Neural crest cell (in vitro differentiated cells): Measurements from ENCODE around the gene SMIM24. TPM values are rescaled to one million over a fixed set of nuclear protein-coding genes. Genes with fewer than 3 reads are reported as not detected.
A peak's percentile ranks its signal among the peaks of the same experiment; 100 is the strongest.
"Not testable (repeated sequence)": the region's sequence is repeated elsewhere in the genome, so short reads cannot be mapped to it uniquely, and the experiment has no call there.

Experiments
- DNase-seq: peaks from one replicate; pipeline ENCODE4 v3.0.0; 2021; ENCODE audit warnings: low read depth, mixed read lengths, low spot score
- H3K27ac Mint-ChIP-seq: one replicate; pipeline ENCODE4 v1.8.0; 2021; ENCODE audit warnings: mild to moderate bottlenecking, mixed read lengths; ENCODE audit not compliant: unreplicated experiment
- H3K27me3 Mint-ChIP-seq: 2 replicates; pipeline ENCODE4 v1.8.0; 2021; ENCODE audit warnings: low read depth, mild to moderate bottlenecking, mixed read lengths
- H3K36me3 Mint-ChIP-seq: 2 replicates; pipeline ENCODE4 v1.8.0; 2021; ENCODE audit warnings: low read depth, mild to moderate bottlenecking, mixed read lengths
- H3K4me1 Mint-ChIP-seq: 2 replicates; pipeline ENCODE4 v1.8.0; 2021; ENCODE audit warnings: mixed read lengths
- H3K4me3 Mint-ChIP-seq: one replicate; pipeline ENCODE4 v1.8.0; 2021; ENCODE audit warnings: mild to moderate bottlenecking, mixed read lengths
- H3K9me3 Mint-ChIP-seq: 2 replicates; pipeline ENCODE4 v1.8.0; 2021; ENCODE audit warnings: mixed read lengths
- total RNA-seq: library from RNA; stranded (reverse); gene quantifications from 2 replicates; pipeline ENCODE4 v1.2.1, GENCODE V29; 2021
- TF ChIP-seq, protein P1 (sequence below): fragments of 200-600 bp; sonication (generic); conservative IDR thresholded peaks from 2 replicates; pipeline ENCODE4 v1.5.0; 2021; ENCODE audit warnings: antibody characterized with exemption, mild to moderate bottlenecking

SMIM24 gene
- total RNA-seq, 1 donor from 2014 or later: not detected

DNA sequence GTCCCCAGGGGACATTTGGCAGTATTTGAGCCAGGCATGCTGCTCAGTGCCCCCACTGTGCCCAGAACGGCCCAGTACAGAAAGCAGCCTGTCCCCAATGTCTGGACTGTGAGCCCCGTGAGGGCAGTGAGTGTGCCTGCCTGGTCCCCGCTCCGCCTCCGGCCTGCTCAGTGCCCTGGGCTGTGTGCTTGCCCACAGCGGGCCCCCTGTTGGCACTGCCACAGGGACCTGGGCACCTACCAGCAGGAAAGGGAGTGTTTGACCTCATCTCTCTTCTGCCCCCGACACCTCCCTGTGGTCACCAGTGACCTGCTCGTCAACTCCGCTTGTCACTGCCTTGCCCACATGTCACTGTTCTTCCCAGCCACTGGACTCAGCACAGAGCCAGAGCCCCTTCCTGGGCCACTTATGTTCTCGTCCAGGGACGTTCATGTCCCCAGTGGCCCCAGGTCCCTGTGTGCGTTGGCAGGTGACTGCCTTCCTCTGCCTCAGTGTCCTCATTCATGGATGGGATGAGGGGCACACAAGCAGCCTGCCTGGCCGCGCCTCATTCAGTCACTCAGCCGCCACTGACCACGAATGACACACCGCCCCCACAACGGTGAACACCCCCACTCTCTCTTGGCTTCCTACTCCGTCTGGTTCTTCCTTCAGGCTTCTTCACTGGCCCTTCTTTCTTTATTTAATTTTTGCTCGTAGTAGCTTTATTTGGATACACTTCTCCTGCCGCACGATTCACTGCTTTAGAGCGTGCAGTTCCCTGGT, 28.6 kb upstream of the SMIM24 start:
- H3K4me3 Mint-ChIP-seq: peak overlapping the region; percentile 91
- H3K9me3 Mint-ChIP-seq: no peaks in the 10 kb centered on the region
- DNase-seq: no peak
- no peak overlapping the region for H3K27ac Mint-ChIP-seq
- no peaks in the 10 kb centered on the region for H3K27me3 Mint-ChIP-seq
- H3K4me1 Mint-ChIP-seq: peaks cover 35% of the 10 kb centered on the region
- H3K36me3 Mint-ChIP-seq: peaks cover 2% of the 10 kb centered on the region
- TF ChIP-seq, protein P1, sequence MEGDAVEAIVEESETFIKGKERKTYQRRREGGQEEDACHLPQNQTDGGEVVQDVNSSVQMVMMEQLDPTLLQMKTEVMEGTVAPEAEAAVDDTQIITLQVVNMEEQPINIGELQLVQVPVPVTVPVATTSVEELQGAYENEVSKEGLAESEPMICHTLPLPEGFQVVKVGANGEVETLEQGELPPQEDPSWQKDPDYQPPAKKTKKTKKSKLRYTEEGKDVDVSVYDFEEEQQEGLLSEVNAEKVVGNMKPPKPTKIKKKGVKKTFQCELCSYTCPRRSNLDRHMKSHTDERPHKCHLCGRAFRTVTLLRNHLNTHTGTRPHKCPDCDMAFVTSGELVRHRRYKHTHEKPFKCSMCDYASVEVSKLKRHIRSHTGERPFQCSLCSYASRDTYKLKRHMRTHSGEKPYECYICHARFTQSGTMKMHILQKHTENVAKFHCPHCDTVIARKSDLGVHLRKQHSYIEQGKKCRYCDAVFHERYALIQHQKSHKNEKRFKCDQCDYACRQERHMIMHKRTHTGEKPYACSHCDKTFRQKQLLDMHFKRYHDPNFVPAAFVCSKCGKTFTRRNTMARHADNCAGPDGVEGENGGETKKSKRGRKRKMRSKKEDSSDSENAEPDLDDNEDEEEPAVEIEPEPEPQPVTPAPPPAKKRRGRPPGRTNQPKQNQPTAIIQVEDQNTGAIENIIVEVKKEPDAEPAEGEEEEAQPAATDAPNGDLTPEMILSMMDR: no peak

DNA sequence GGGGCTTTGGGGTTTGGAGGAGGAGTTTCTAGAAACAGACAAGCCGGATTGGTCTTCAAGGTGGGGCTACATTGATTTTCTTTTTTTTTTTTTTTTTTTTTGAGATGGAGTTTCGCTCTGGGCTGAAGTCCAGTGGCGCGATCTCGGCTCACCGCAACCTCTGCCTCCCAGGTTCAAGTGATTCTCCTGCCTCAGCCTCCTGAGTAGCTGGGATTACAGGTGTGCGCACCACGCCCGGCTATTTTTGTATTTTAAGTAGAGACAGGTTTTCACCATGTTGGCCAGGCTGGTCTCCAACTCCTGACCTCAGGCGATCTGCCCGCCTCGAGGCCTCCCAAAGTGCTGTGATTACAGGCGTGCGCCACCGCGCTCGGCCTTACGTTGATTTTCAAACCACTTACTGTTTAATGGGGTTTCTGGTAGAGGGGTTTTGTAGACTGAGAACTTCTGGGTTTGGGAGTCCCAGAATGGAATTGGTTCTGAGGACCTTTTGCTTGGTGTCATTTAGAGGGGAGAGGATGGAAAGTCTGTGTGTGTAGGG, 27.9 kb upstream of the SMIM24 start:
- DNase-seq, H3K27me3 Mint-ChIP-seq, H3K36me3 Mint-ChIP-seq, H3K9me3 Mint-ChIP-seq, H3K27ac Mint-ChIP-seq: not testable (repeated sequence)
- Mint-ChIP-seq H3K4me1 (peaks cover 35% of the 10 kb centered on the region), H3K4me3 (peak overlapping the region; percentile 91)

DNA sequence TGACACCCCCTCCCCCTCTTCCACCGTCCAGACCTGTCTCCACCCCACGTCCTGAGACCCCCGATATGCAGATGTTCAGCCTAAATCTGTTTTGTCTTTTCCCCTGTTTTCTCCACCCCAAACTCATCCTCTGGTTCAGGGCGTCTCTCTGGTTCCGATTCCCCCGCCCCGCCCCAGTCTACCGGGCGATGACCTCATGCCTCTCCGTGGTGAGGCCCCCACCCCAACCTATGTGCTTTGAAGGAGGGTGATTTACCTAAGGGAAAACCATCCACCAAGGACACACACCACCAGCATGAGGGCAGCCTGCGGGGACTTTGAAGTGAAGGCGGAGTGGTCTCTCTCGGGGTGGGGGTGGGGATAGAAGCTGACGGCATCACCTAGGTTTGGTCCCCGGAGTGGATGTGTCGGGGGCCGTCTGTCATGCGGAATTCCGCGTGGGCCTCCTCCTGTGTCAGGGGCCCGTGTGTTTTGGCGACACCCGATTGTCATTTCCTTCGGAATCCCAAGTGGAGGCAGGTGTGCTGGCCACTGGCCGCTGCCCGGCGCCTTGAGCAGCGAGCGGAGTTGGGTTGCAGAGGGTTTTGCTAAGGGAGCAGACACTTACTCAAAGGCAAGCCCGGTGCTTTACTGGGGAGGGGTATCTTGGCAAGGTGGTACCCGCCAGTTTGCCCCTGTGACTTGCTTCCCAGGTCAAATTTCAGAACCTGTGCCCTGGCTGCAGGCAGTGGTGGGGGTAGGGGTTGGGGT, 27.2 kb upstream of the SMIM24 start:
- DNase-seq: no peak
- peak overlapping the region; percentile 50 for H3K27ac Mint-ChIP-seq
- peak overlapping the region; percentile 91 for H3K4me3 Mint-ChIP-seq
- H3K4me1 Mint-ChIP-seq: peaks cover 35% of the 10 kb centered on the region
- TF ChIP-seq, protein P1: no peak
- H3K36me3 Mint-ChIP-seq: peaks cover 2% of the 10 kb centered on the region
- H3K27me3 Mint-ChIP-seq: no peaks in the 10 kb centered on the region
- H3K9me3 Mint-ChIP-seq: no peaks in the 10 kb centered on the region

DNA sequence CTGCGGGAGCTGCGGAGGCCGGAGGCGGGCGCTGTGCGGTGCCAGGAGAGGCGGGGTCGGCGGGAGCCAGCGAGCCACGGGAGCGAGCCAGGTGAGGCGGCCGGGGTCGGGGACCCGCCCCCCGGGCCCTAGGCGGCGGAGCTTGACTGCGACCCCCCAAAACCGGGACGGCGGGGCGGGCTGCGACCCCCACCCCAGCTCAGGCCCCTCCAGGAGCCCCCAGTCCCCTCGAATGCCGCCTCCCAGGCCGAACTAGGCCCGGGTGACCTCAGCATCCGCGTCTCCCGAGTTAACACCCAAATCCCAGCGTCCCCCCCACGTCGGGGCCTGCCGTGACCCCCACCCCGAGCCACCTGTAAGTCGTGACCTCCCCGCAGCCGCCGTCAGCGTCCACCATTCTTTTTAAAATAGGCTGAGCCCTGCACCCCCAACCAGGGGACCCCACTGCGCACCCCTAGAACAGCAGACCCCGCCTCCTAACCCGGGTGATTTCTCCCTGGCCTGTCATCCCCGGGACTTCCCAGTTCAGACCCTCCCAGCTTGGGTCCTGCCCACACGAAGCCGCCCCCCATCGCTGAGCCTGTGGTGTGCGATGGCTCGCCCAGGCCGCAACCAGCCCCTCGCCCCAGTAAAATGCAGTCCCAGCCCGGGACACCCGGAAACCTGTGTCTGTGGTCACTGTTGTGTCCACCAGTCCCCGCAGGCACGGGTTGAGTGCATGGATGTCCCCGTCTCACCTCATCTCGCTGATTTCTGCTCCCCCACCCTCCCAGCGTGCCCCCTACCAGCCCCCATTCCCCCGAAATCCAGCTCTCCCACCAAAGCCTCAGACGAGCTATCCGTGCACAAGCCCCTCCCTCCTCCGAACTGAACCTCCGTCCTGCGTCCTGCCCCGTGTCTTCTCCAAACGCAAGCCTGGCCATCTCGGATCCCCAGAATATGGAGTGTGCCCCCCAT, 26.3 kb upstream of the SMIM24 start:
- H3K27ac Mint-ChIP-seq: peak overlapping the region; percentile 50
- TF ChIP-seq, protein P1: no peak
- H3K4me3 Mint-ChIP-seq: peak overlapping the region; percentile 91
- peaks cover 35% of the 10 kb centered on the region for H3K4me1 Mint-ChIP-seq
- no peak for DNase-seq
- no peaks in the 10 kb centered on the region for H3K27me3 Mint-ChIP-seq
- H3K9me3 Mint-ChIP-seq: no peaks in the 10 kb centered on the region
- H3K36me3 Mint-ChIP-seq: peaks cover 2% of the 10 kb centered on the region

DNA sequence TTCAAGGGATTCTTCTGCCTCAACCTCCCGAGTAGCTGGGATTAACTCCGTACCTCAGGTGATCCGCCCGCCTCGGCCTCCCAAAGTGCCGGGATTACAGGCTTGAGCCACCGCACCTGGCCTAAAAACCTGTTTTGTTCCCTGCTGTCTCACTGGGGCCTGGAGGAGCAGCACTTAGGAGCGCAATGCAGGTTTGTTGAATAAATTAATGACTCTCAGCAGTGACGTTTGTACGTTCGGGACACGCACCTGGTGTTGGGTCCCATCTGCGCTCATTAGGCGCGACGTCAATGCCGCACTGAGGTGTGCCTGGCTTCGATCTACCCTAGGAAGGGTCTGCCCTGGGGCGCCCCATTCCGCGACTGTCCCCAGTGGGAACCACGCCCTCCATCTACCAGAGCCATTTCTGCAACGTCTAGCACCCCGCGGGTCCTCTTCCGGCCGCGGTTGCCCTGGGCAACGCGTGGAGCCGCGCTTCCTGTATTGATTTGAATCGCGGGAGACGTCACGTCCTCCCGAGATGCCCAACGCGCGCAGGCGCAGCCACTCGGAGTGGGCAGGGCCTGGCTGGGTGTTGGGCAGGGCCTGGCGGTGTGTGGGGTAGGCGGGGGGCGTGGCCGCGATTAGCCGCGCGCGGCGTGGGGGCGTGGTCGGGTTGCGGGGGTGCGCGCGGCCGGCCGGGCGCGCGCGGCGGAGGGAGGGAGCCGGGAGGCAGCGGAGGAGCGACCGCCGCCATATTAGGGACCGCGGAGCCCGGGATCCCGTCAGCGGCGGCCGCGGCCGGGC, 25.5 kb upstream of the SMIM24 start, which contains the start of gene FZR1:
FZR1 (plus strand) TSS at position 714 of the 786 bp plus-strand sequence. CDS start 16,679 bp downstream, outside the sequence.
- Mint-ChIP-seq H3K4me3 (peak within 1 kb of the TSS; percentile 91), H3K4me1 (peaks cover 38% of the 10 kb centered on the region), H3K36me3 (peaks cover 2% of the 10 kb centered on the region), H3K27ac (peak within 1 kb of the TSS; percentile 93), H3K9me3 (no peaks in the 10 kb centered on the region), H3K27me3 (no peaks in the 10 kb centered on the region)
- TF ChIP-seq, protein P1: no peak
- DNase-seq: peak; percentile 97
